Smooth muscle cell (in vitro differentiated cells): ENCODE data around the gene GDPGP1. TPM values are rescaled to one million over a fixed set of nuclear protein-coding genes. Genes with fewer than 3 reads are reported as not detected.

Source experiments
- DNase-seq: peaks from one replicate; lab custom pipeline; 2025; ENCODE audit not compliant: unreplicated experiment; lab: John Stamatoyannopoulos, UW
- H2AFZ ChIP-seq: fragments of 200-600 bp; sonication (generic); 2 replicates; pipeline ENCODE4 v1.6.0; 2016; ENCODE audit warnings: antibody characterized with exemption, low read depth, mild to moderate bottlenecking
- H3F3A ChIP-seq: fragments of 200-600 bp; sonication (generic); 2 replicates; pipeline ENCODE4 v1.6.0; 2017; ENCODE audit warnings: antibody characterized with exemption, low read depth
- H3K27ac ChIP-seq: fragments of 200-600 bp; sonication (generic); 2 replicates; pipeline ENCODE4 v1.5.1; 2016; ENCODE audit warnings: low read depth, mild to moderate bottlenecking
- H3K27me3 ChIP-seq: fragments of 200-600 bp; sonication (generic); 2 replicates; pipeline ENCODE4 v1.6.1; 2016; ENCODE audit warnings: low read depth, mild to moderate bottlenecking
- H3K36me3 ChIP-seq: fragments of 200-600 bp; sonication (generic); 2 replicates; pipeline ENCODE4 v1.5.1; 2016; ENCODE audit warnings: low read depth
- H3K4me1 ChIP-seq: fragments of 200-600 bp; sonication (generic); 2 replicates; pipeline ENCODE4 v1.5.1; 2016; ENCODE audit warnings: low read depth
- H3K4me2 ChIP-seq: fragments of 200-600 bp; sonication (generic); 2 replicates; pipeline ENCODE4 v1.6.0; 2016; ENCODE audit warnings: mild to moderate bottlenecking
- H3K4me3 ChIP-seq: fragments of 200-600 bp; sonication (generic); 2 replicates; pipeline ENCODE4 v1.5.1; 2016; ENCODE audit warnings: mild to moderate bottlenecking
- H3K79me2 ChIP-seq: fragments of 200-600 bp; sonication (generic); 2 replicates; pipeline ENCODE4 v1.6.0; 2016; ENCODE audit warnings: low read depth, mild to moderate bottlenecking
- H3K9ac ChIP-seq: fragments of 200-600 bp; sonication (generic); 2 replicates; pipeline ENCODE4 v1.6.0; 2016; ENCODE audit warnings: low read depth
- H3K9me3 ChIP-seq: fragments of 200-600 bp; sonication (generic); replicated peaks from 2 replicates; pipeline ENCODE4 v1.5.1; 2016; ENCODE audit warnings: low read depth
- H4K20me1 ChIP-seq: fragments of 200-600 bp; sonication (generic); 2 replicates; pipeline ENCODE4 v1.6.0; 2016; ENCODE audit warnings: low read depth
- WGBS: methylation state at CpG from one replicate; pipeline ENCODE4 v1.1.7; 2016; ENCODE audit warnings: low lambda C conversion rate; 5-methylcytosine and 5-hydroxymethylcytosine counted together
- polyA plus RNA-seq: library from polyadenylated mRNA; unstranded; fragments of >200 nt; fragmentation: Nextera tagmentation; extraction: Ambion mirVana; gene quantifications from 2 replicates; pipeline ENCODE4 v1.2.1, GENCODE V29; 2016
- total RNA-seq: library from RNA; depleted of rRNA; stranded (reverse); fragments of >200 nt; gene quantifications from 2 replicates; pipeline ENCODE4 v1.2.3, GENCODE V29; 2014
- TF ChIP-seq, protein P1 (sequence below): fragments of 200-600 bp; sonication (generic); IDR thresholded peaks from 2 replicates; pipeline ENCODE4 v1.5.1; 2017; ENCODE audit warnings: borderline replicate concordance, mild to moderate bottlenecking, antibody characterized with exemption; ENCODE audit not compliant: insufficient read depth, poor library complexity, severe bottlenecking

Gene GDPGP1
- total and polyA plus RNA-seq, 2 experiments from 2014 or later: 0.09 to 0.21 TPM

DNA sequence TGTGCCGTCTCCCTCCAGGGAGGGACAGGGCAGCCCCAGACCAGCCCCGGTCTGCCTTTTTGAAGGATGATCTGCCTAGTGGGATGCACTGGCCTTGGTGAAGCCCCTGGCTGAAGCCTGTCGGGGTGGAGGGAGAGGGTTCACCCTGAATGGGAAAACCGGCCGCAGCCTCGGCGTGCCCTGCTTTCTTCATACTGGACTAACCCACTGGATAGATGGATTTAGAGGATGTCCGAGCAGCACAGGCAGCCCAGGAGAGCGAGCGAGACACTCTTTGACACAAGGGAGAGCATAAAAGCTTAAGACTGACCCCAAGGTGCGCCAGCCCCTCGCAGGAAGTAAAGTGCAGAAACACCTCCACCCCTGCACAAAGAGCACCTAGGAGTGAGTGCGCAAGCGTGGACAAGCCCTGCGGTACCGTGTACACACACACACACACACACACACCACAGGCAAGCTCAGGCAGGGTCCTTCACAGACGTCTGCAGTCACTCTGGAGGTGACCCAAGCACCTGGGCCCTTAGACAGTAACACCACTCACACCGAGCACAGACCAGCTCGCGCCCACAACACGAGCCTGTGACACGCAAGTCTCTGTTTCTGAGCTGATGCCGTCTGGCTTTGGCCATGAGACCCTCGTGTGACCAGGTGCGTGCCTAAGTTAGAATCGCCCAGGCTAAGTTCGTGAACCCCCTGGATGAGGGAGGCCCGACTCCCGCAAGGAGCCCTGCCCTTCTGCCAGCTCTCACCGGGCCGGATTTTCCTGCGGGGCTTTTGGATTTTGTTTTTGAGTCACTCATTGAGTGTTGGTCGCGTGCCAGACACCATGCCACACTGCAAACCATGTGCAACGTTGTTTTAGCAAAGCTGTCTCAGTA, 21.5 kb upstream of the GDPGP1 start:
- H3K27me3 ChIP-seq: no peaks in the 10 kb centered on the region
- no peaks in the 10 kb centered on the region for H3F3A ChIP-seq
- peaks cover 47% of the 10 kb centered on the region for H3K79me2 ChIP-seq
- H3K4me3 ChIP-seq: no peak overlapping the region
- H4K20me1 ChIP-seq: peaks cover 52% of the 10 kb centered on the region
- H3K36me3 ChIP-seq: no peaks in the 10 kb centered on the region
- peaks cover 4% of the 10 kb centered on the region for H3K4me1 ChIP-seq
- H3K27ac ChIP-seq: peak overlapping the region; percentile 43
- DNase-seq: no peak
- WGBS: 85% methylated on average over 35 of the region's 35 CpGs
- no peak overlapping the region for H3K9ac ChIP-seq
- TF ChIP-seq, protein P1, sequence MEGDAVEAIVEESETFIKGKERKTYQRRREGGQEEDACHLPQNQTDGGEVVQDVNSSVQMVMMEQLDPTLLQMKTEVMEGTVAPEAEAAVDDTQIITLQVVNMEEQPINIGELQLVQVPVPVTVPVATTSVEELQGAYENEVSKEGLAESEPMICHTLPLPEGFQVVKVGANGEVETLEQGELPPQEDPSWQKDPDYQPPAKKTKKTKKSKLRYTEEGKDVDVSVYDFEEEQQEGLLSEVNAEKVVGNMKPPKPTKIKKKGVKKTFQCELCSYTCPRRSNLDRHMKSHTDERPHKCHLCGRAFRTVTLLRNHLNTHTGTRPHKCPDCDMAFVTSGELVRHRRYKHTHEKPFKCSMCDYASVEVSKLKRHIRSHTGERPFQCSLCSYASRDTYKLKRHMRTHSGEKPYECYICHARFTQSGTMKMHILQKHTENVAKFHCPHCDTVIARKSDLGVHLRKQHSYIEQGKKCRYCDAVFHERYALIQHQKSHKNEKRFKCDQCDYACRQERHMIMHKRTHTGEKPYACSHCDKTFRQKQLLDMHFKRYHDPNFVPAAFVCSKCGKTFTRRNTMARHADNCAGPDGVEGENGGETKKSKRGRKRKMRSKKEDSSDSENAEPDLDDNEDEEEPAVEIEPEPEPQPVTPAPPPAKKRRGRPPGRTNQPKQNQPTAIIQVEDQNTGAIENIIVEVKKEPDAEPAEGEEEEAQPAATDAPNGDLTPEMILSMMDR: no peak
- no peaks in the 10 kb centered on the region for H3K9me3 ChIP-seq
- no peak overlapping the region for H2AFZ ChIP-seq
- no peak overlapping the region for H3K4me2 ChIP-seq

DNA sequence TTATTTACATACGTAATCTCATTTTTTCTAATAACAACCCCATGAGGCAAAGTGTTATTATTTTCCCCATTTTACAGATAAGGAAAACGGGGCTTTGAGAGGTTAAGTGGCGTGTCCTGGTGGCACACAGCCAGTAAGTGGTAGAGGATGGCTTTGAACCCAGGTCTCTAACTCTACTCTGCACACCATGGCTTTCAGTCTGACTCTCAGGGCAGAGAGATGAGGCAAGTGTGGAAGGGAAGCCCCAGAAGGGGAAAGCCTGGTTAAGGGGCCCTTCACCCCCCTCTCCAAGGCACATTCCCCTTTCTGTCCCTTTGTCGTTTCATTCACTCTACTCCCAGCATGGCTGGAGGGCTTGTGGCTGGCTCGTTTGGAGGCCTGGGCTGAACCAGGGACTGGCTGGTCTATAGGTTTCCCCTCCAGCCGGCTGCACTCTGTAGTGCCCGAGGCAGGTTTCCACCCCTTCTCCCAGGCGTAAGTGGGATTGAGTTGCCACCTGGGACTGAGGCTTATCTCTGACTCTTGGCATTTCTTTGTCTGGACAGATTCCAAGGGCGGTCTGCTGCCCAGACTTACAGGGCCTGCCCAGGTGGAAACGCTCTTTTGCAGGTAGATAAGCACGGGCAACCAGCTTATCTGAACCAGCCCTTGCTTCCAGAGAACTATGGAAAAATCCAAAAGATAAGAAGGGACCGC, 20.7 kb upstream of the GDPGP1 start:
- WGBS: 70% methylated on average over 12 of the region's 12 CpGs
- Histone ChIP-seq H3K36me3 (no peaks in the 10 kb centered on the region), H4K20me1 (peaks cover 51% of the 10 kb centered on the region), H3K4me2 (no peak overlapping the region), H3K4me3 (no peak overlapping the region), H2AFZ (no peak overlapping the region), H3K9ac (no peak overlapping the region), H3K27ac (peak overlapping the region; percentile 43), H3K79me2 (peaks cover 42% of the 10 kb centered on the region), H3K27me3 (no peaks in the 10 kb centered on the region), H3K9me3 (no peaks in the 10 kb centered on the region), H3F3A (no peaks in the 10 kb centered on the region), H3K4me1 (peaks cover 4% of the 10 kb centered on the region)
- DNase-seq: no peak
- TF ChIP-seq, protein P1: no peak

DNA sequence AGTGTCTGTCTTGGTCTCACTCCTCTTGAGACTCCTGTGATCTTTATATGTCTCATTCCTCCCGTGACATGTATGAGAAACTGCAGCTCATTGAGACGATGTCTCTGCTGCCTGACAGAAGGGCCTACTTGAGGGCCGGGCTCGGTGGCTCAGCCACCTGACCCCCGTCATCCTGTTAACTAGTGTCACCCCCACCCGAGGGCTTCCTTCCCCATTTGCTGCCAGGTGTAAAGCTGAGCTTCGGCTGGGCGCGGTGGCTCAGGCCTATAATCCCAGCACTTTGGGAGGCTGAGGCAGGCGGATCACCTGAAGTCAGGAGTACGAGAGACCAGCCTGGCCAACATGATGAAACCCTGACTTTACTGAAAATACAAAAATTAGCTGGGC, 20.2 kb upstream of the GDPGP1 start:
- Histone ChIP-seq H3K4me3 (no peak overlapping the region), H3K9ac (no peak overlapping the region), H3K27me3 (no peaks in the 10 kb centered on the region), H3K9me3 (no peaks in the 10 kb centered on the region), H4K20me1 (peaks cover 51% of the 10 kb centered on the region), H3F3A (no peaks in the 10 kb centered on the region), H3K27ac (peak overlapping the region; percentile 43), H3K36me3 (no peaks in the 10 kb centered on the region), H3K79me2 (peaks cover 43% of the 10 kb centered on the region), H3K4me1 (peaks cover 4% of the 10 kb centered on the region), H3K4me2 (no peak overlapping the region), H2AFZ (no peak overlapping the region)
- 84% methylated on average over 11 of the region's 11 CpGs for WGBS
- no peak for DNase-seq
- TF ChIP-seq, protein P1: no peak
